Astrocyte of the spinal cord (primary cell): ENCODE results near the gene GSPT1.
A peak's percentile ranks its signal among the peaks of the same experiment; 100 is the strongest.
"Not testable (repeated sequence)": the region's sequence is repeated elsewhere in the genome, so short reads cannot be mapped to it uniquely, and the experiment has no call there.

Experiments
- DNase-seq: peaks from one replicate; pipeline ENCODE4 v3.0.0; 2011; ENCODE audit warnings: low read depth, low spot score
- H3K4me3 ChIP-seq: 2 replicates; pipeline ENCODE4 v1.5.1; 2011; ENCODE audit warnings: low read depth, mild to moderate bottlenecking, low read length, moderate library complexity
- CTCF ChIP-seq: IDR thresholded peaks from 2 replicates; pipeline ENCODE4 v1.5.1; 2012; ENCODE audit warnings: low read depth, mild to moderate bottlenecking, low read length, inconsistent platforms
- in situ Hi-C: cut with HindIII; loops from 2 replicates; pipeline ENCODE4 v1.10.0; 2017; ENCODE audit warnings: low sequenced_read_pairs

Gene GSPT1

DNA sequence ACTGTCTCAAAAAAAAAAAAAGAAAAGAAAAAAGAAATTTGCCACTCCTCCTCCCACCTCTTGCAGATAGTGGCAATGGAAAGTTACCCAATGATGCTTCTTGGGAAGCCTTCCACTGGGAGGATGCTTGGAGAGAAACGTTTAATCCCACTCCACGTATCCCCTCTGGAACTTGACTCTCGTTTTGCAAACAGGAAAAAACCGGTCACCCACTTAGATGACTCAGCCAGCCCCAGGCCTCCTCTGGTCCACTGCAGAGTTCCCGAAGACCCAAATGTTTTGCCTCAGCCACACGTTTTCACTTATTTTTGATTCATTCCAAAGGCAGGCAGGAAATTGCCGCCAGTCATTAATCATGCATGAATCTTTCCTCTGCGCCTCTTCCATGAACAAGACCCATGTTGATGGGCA, 40.0 kb upstream of the GSPT1 start:
- H3K4me3 ChIP-seq = no peak overlapping the region
- peak; percentile 72 for DNase-seq
- no peak for TF ChIP-seq CTCF
- in situ Hi-C loops = no loop called here

GRCh38 chr16:11953576-11953975, 37.8 kb upstream of the GSPT1 start:
- H3K4me3 ChIP-seq, DNase-seq, in situ Hi-C loops: not testable (repeated sequence)

DNA sequence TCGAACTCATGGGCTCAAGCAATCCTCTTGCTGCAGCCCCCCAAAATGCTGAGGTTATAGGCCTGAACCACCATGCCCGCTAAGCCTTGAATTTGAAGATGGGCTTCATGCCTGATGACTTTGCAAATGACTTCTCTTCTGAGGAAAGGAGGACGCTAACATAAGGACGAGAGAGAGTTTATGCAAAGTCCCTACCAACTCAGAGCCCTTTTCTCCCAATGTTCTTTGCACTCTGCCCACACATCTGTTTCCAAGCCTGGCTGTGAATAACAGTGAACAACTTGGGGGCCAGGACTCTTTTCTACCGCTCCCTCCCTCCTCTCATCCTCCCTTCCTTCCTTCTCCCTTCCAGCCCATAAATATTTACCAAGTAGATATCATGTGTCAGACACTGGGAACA, 34.6 kb upstream of the GSPT1 start:
- in situ Hi-C loops = no loop called here
- no peak for DNase-seq
- no peak for TF ChIP-seq CTCF
- no peak overlapping the region for H3K4me3 ChIP-seq

GRCh38 chr16:11949527-11949926, 33.8 kb upstream of the GSPT1 start:
- peak; percentile 50 for TF ChIP-seq CTCF
- peak; percentile 35 for DNase-seq
- in situ Hi-C loops = no loop called here
- H3K4me3 ChIP-seq = no peak overlapping the region

GRCh38 chr16:11948819-11949218, 33.1 kb upstream of the GSPT1 start:
- TF ChIP-seq CTCF = no peak
- in situ Hi-C loops = no loop called here
- DNase-seq = no peak
- no peak overlapping the region for H3K4me3 ChIP-seq

GRCh38 chr16:11946433-11946832, 30.7 kb upstream of the GSPT1 start:
- TF ChIP-seq CTCF = no peak
- in situ Hi-C loops = no loop called here
- no peak overlapping the region for H3K4me3 ChIP-seq
- no peak for DNase-seq

DNA sequence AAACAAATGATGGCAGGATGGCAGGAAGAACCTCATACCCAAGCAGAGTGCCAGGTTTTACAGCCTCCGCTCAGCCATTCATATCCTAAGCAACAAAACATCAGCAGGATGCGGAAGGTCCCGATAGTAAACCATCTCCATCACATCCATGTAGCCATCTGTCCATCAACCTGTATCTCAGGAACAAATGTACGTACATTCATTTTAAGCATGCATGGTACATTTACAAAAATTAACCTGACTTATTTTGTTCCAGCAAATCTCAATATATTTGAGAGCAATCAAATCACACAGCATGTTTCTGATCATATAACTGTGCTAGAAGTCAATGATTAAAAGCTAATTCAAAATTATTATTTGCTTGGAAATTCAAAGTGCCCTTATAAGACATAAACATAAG, 26.2 kb upstream of the GSPT1 start, which contains the start of gene NPIPB2:
Gene NPIPB2 (minus strand): TSS at position 101 of the 400 bp plus-strand sequence. CDS start 0 bp downstream, at position 101.
- H3K4me3 ChIP-seq, in situ Hi-C loops, DNase-seq: not testable (repeated sequence)

DNA sequence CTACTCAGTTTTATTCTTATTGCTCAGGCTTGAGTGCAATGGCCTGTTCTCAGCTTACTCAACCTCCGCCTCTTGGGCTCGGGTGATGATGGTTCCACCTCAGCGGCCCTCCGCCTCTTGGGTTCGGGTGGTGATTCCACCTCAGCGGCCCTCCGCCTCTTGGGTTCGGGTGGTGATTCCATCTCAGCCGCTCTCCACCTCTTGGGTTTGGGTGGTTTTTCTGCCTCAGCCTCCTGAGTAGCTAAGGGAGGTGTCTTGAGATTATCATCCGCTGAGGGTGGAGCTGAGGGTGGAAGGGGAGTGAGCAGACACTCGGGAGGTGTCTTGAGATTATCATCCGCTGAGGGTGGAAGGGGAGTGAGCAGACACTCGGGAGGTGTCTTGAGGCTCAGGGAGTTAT, 11.6 kb upstream of the GSPT1 start:
- DNase-seq = not testable (repeated sequence)

GRCh38 chr16:11924046-11924445, 8.3 kb upstream of the GSPT1 start:
- in situ Hi-C loops, DNase-seq, H3K4me3 ChIP-seq: not testable (repeated sequence)

More for the DNA sequence above, 11.6 kb upstream of the GSPT1 start:
- H3K4me3 ChIP-seq, in situ Hi-C loops: not testable (repeated sequence)
